Sciatic nerve (tissue), 2 donors: Measurements from ENCODE around the gene CELSR1. TPM values are rescaled to one million over a fixed set of nuclear protein-coding genes. Genes with fewer than 3 reads are reported as not detected.

Source experiments
- ATAC-seq: fragments of 200-7000 bp; cut with Tn5 transposase; one replicate; pipeline ENCODE4 v1.9.1; 2020; ENCODE audit warnings: mild to moderate bottlenecking, moderate library complexity
- DNase-seq: peaks from one replicate; pipeline ENCODE4 v3.0.0-alpha.2; 2020; ENCODE audit warnings: low spot score
- intact Hi-C: fragments of 100-400 bp; cut with DNase I; formaldehyde crosslinking; loops from one replicate; pipeline ENCODE4 v1.14.2; 2022
- total RNA-seq: library from RNA; stranded (reverse); fragmentation: NEBNext Ultra II Directional; extraction: Animal tissue kit (Norgen Biotek cat#: 25700); gene quantifications from one replicate; pipeline ENCODE4 v1.2.1, GENCODE V29; 2021
- donor health status: DM: no; HTN: no; CAD: no.
- donor health status: DM: no; HTN: no; CAD: no.

The CELSR1 gene
- total RNA-seq, 1 donor from 2014 or later, result 1.9 TPM

GRCh38 chr22:46537946-46538813, 760 bp upstream of the CELSR1 start:
- ATAC-seq (no peak), DNase-seq (no peak)
- intact Hi-C loops, result loop anchor here (10.0 kb wide), 1 partner anchor 413 kb away; no protein-coding TSS in a partner anchor

- DNase-seq (no peak), ATAC-seq (no peak)
- intact Hi-C loops, result loop anchor here (10.0 kb wide), 1 partner anchor 412 kb away; no protein-coding TSS in a partner anchor
Observed at GRCh38 chr22:46536537-46537224, 739 bp downstream of the CELSR1 start.

GRCh38 chr22:46535876-46536536, 1.4 kb downstream of the CELSR1 start:
- ATAC-seq, result no peak
- no peak for DNase-seq
- intact Hi-C loops, result loop anchor here (10.0 kb wide), 1 partner anchor 411 kb away; no protein-coding TSS in a partner anchor

- no peak for DNase-seq
- intact Hi-C loops, result loop anchor here (10.0 kb wide), 1 partner anchor 410 kb away; no protein-coding TSS in a partner anchor
- no peak for ATAC-seq
Observed at GRCh38 chr22:46534901-46535630, 2.4 kb downstream of the CELSR1 start.

- ATAC-seq (no peak), DNase-seq (no peak)
- intact Hi-C loops, result loop anchor here (10.0 kb wide), 1 partner anchor 409 kb away; no protein-coding TSS in a partner anchor
Observed at GRCh38 chr22:46534177-46534776, 3.1 kb downstream of the CELSR1 start.

GRCh38 chr22:46533070-46533833, 4.2 kb downstream of the CELSR1 start:
- intact Hi-C loops, result loop anchor here (10.0 kb wide), 1 partner anchor 408 kb away; no protein-coding TSS in a partner anchor
- no peak for DNase-seq
- ATAC-seq, result no peak

GRCh38 chr22:46532416-46532815, 5.0 kb downstream of the CELSR1 start:
- ATAC-seq, result no peak
- intact Hi-C loops, result loop anchor here (10.0 kb wide), 1 partner anchor 408 kb away; no protein-coding TSS in a partner anchor

GRCh38 chr22:46531581-46532175, 5.7 kb downstream of the CELSR1 start:
- no peak for DNase-seq
- no peak for ATAC-seq
- intact Hi-C loops, result loop anchor here (10.0 kb wide), 1 partner anchor 407 kb away; no protein-coding TSS in a partner anchor

More at GRCh38 chr22:46532416-46532815, 5.0 kb downstream of the CELSR1 start:
- DNase-seq, result no peak

GRCh38 chr22:46528121-46528610, 9.3 kb downstream of the CELSR1 start:
- intact Hi-C loops, result no loop called here
- DNase-seq (no peak), ATAC-seq (no peak)

GRCh38 chr22:46526244-46526839, 11.1 kb downstream of the CELSR1 start:
- ATAC-seq (no peak), DNase-seq (no peak)
- intact Hi-C loops, result no loop called here

GRCh38 chr22:46525389-46526243, 11.8 kb downstream of the CELSR1 start:
- intact Hi-C loops, result no loop called here
- DNase-seq, result no peak
- ATAC-seq, result no peak

GRCh38 chr22:46524203-46524740, 13.1 kb downstream of the CELSR1 start:
- ATAC-seq (no peak), DNase-seq (no peak)
- intact Hi-C loops, result no loop called here

GRCh38 chr22:46522797-46523196, 14.6 kb downstream of the CELSR1 start:
- DNase-seq (no peak), ATAC-seq (no peak)
- intact Hi-C loops, result no loop called here

GRCh38 chr22:46521994-46522393, 15.4 kb downstream of the CELSR1 start:
- intact Hi-C loops, result no loop called here
- no peak for ATAC-seq
- no peak for DNase-seq

GRCh38 chr22:46520880-46521279, 16.5 kb downstream of the CELSR1 start:
- ATAC-seq, result no peak
- intact Hi-C loops, result no loop called here

More at GRCh38 chr22:46520880-46521279, 16.5 kb downstream of the CELSR1 start:
- DNase-seq, result no peak
